SK-N-MC (cell line): ENCODE data around the gene ZBTB46.

Experiments used
- EZH2 ChIP-seq: fragments of 200-600 bp; sonication (generic); IDR thresholded peaks from one replicate; pipeline ENCODE4 v1.6.1; 2017; ENCODE audit warnings: antibody characterized with exemption
- FOXP2 ChIP-seq: optimal IDR thresholded peaks from 2 replicates; pipeline ENCODE3; 2011; ENCODE audit warnings: mild to moderate bottlenecking, moderate library complexity; ENCODE audit not compliant: insufficient read depth; ENCODE audit errors: extremely low read length, control extremely low read depth
- POLR2AphosphoS5 ChIP-seq: IDR thresholded peaks from 2 replicates; pipeline ENCODE4 v1.6.1; 2012; ENCODE audit warnings: mild to moderate bottlenecking, low read depth, low read length, borderline replicate concordance

DNA sequence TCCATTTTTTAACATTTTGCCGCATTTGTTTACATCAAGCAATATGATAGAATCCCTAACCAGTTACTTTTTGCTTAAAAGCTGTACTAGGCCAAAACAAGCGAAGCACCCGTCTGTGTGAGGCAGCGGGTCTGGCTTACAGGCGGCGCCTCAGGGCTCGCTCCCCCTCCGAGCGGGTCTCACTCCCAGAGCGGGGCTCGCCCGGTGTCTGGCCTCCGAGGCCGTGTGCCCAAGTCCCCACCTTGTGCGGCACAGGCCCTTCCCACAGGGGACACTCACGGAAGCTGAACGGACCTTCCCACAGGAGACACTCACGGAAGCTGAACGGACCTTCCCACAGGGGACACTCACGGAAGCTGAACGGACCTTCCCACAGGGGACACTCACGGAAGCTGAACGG is 23.4 kb downstream of the ZBTB46 start:
- TF ChIP-seq EZH2 = no peak
- TF ChIP-seq POLR2AphosphoS5 = no peak
- no peak for TF ChIP-seq FOXP2
